SU-DHL-6 (cell line): ENCODE measurements around the gene LSS.
"Not testable (repeated sequence)": the region's sequence is repeated elsewhere in the genome, so short reads cannot be mapped to it uniquely, and the experiment has no call there.

Experiments used
- H2AFZ ChIP-seq: fragments of 200-600 bp; sonication (generic); 2 replicates; pipeline ENCODE4 v1.6.1; 2014; ENCODE audit warnings: low read depth, mild to moderate bottlenecking, moderate library complexity, mixed read lengths, antibody characterized with exemption, low read length; ENCODE audit not compliant: severe bottlenecking
- H3F3A ChIP-seq: fragments of 200-600 bp; shearing (Covaris generic); 2 replicates; pipeline ENCODE4 v1.6.0; 2016; ENCODE audit warnings: antibody characterized with exemption, mild to moderate bottlenecking; ENCODE audit not compliant: insufficient read depth
- H3K27ac ChIP-seq: fragments of 200-600 bp; sonication (generic); 2 replicates; pipeline ENCODE4 v1.5.1; 2016; ENCODE audit warnings: low read depth, mild to moderate bottlenecking, low read length, moderate library complexity, mixed read lengths
- H3K27me3 ChIP-seq: fragments of 200-600 bp; sonication (generic), shearing (Covaris generic); 2 replicates; pipeline ENCODE4 v1.6.0; 2014; ENCODE audit warnings: mild to moderate bottlenecking, low read length
- H3K36me3 ChIP-seq: fragments of 200-600 bp; sonication (generic); 2 replicates; pipeline ENCODE4 v1.6.1; 2014; ENCODE audit warnings: mild to moderate bottlenecking, low read length, mixed read lengths
- H3K4me2 ChIP-seq: fragments of 300-600, 200-600 bp; shearing (Covaris generic), sonication (generic); 2 replicates; pipeline ENCODE4 v1.6.0; 2014; ENCODE audit warnings: low read length, low read depth, mild to moderate bottlenecking; ENCODE audit not compliant: poor library complexity, severe bottlenecking
- H3K4me3 ChIP-seq: fragments of 200-600 bp; sonication (generic); 2 replicates; pipeline ENCODE4 v1.5.1; 2014; ENCODE audit warnings: antibody characterized with exemption, low read length, mild to moderate bottlenecking, mixed read lengths; ENCODE audit not compliant: insufficient read depth, poor library complexity, severe bottlenecking
- H3K79me2 ChIP-seq: fragments of 200-600 bp; sonication (generic); 2 replicates; pipeline ENCODE4 v1.6.1; 2014; ENCODE audit warnings: mild to moderate bottlenecking, low read length, moderate library complexity; ENCODE audit not compliant: insufficient read depth
- H3K9ac ChIP-seq: fragments of 200-600 bp; sonication (generic); 2 replicates; pipeline ENCODE4 v1.7.0; 2014; ENCODE audit warnings: mild to moderate bottlenecking, low read length
- H3K9me2 ChIP-seq: fragments of 200-600 bp; sonication (generic); replicated peaks from 2 replicates; pipeline ENCODE4 v1.6.1; 2014; ENCODE audit warnings: low read length; ENCODE audit not compliant: insufficient read depth
- H3K9me3 ChIP-seq: fragments of 200-600 bp; sonication (generic); 2 replicates; pipeline ENCODE4 v1.6.1; 2014; ENCODE audit warnings: low read length, mixed read lengths; ENCODE audit not compliant: insufficient read depth
- H4K20me1 ChIP-seq: fragments of 200-600 bp; sonication (generic); 2 replicates; pipeline ENCODE4 v1.6.1; 2014; ENCODE audit warnings: low read depth, mild to moderate bottlenecking, antibody characterized with exemption, low read length, moderate library complexity, mixed read lengths
- EZH2phosphoT487 ChIP-seq: fragments of 200-600 bp; sonication (generic), shearing (Covaris generic); conservative IDR thresholded peaks from 2 replicates; pipeline ENCODE4 v1.6.1; 2018; ENCODE audit warnings: mild to moderate bottlenecking, antibody characterized with exemption, low read length, moderate library complexity, mixed read lengths
- TF ChIP-seq, protein P1 (sequence below): fragments of 200-600 bp; sonication (generic); IDR thresholded peaks from one replicate; pipeline ENCODE4 v1.5.1; 2017; ENCODE audit warnings: antibody characterized with exemption, mild to moderate bottlenecking, low read length, moderate library complexity; ENCODE audit not compliant: insufficient read depth, poor library complexity, severe bottlenecking

LSS gene

DNA sequence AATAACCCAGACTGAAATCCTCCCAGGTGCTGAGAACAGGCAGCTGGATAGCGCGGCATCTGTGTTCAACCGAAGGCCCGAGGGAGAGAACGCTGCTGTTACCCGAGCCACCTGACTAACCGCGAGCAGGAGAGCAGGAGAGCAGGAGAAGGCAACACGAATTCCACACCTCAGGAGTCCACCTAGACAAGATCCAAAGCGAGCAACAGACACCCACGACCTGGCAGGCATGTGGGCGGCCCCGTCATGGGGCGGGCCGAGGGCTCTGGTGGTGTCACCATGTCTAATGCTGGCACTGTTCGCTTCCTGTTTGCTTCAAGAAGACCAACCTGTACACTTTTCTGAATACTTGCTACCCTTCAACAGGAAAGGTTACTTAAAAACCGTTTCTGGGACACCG lies 23.4 kb downstream of the LSS start:
- H3K4me3 ChIP-seq: no peak overlapping the region
- no peaks in the 10 kb centered on the region for H3F3A ChIP-seq
- peaks cover 7% of the 10 kb centered on the region for H3K36me3 ChIP-seq
- no peaks in the 10 kb centered on the region for H3K9me2 ChIP-seq
- H3K9me3 ChIP-seq: no peaks in the 10 kb centered on the region
- H2AFZ ChIP-seq: no peak overlapping the region
- H3K9ac ChIP-seq: no peak overlapping the region
- no peaks in the 10 kb centered on the region for H4K20me1 ChIP-seq
- TF ChIP-seq, protein P1, sequence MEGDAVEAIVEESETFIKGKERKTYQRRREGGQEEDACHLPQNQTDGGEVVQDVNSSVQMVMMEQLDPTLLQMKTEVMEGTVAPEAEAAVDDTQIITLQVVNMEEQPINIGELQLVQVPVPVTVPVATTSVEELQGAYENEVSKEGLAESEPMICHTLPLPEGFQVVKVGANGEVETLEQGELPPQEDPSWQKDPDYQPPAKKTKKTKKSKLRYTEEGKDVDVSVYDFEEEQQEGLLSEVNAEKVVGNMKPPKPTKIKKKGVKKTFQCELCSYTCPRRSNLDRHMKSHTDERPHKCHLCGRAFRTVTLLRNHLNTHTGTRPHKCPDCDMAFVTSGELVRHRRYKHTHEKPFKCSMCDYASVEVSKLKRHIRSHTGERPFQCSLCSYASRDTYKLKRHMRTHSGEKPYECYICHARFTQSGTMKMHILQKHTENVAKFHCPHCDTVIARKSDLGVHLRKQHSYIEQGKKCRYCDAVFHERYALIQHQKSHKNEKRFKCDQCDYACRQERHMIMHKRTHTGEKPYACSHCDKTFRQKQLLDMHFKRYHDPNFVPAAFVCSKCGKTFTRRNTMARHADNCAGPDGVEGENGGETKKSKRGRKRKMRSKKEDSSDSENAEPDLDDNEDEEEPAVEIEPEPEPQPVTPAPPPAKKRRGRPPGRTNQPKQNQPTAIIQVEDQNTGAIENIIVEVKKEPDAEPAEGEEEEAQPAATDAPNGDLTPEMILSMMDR: no peak
- TF ChIP-seq EZH2phosphoT487: no peak
- H3K27ac ChIP-seq: no peak overlapping the region
- no peaks in the 10 kb centered on the region for H3K79me2 ChIP-seq
- H3K4me2 ChIP-seq: no peak overlapping the region
- H3K27me3 ChIP-seq: no peaks in the 10 kb centered on the region

DNA sequence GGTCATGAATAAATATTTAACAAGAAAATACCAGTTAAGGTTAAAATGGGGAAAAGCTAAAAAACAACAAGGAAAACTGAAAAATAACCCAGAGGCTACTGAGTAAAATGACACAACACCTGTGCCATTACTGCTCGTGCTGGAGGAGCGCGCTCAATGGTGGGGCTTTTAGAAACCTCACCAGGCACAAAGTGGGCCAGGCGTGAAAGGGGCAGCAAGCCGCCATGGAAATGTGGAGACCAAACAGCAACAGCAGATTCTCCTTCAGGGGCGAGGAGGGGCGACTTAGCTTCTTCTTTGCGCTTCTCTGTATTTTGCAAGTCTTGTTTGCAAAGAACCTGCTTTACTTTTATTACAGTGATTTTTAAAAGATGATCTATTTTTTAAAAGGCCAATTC lies 25.4 kb downstream of the LSS start:
- Histone ChIP-seq H2AFZ (no peak overlapping the region), H3F3A (no peaks in the 10 kb centered on the region), H4K20me1 (no peaks in the 10 kb centered on the region), H3K27me3 (no peaks in the 10 kb centered on the region), H3K4me2 (no peak overlapping the region), H3K9me2 (no peaks in the 10 kb centered on the region), H3K9ac (no peak overlapping the region), H3K4me3 (no peak overlapping the region), H3K9me3 (no peaks in the 10 kb centered on the region), H3K79me2 (no peaks in the 10 kb centered on the region), H3K27ac (no peak overlapping the region), H3K36me3 (peaks cover 16% of the 10 kb centered on the region)
- TF ChIP-seq EZH2phosphoT487: no peak
- TF ChIP-seq, protein P1: no peak

DNA sequence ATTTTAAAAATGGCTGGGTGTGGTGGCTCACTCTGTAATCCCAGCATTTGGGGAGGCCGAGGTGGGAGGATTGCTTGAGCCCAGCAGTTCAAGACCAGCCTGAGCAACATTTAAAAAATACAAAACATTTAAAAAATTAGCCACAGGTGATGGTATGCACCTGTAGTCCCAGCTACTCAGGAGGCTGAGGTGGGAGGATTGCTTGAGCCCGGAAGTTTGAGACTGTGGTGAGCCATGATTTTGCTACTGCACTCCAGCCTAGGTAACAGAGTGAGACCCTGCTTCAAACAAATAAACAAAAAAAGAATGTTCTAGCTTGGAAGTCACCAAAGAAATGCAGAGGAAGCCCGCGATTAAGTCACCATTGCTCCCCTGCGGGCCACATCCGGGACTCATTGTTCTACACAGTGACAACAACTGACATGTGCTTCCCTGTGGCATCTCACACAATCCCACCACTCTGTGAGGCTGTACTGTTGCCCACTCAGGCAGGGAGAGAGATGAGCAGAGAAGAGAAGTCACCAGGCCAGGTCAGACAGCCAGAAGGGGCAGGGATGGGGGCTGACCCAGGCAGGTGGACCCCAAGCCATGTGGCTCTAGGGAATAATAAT lies 25.9 kb downstream of the LSS start:
- Histone ChIP-seq H3K27me3 (no peaks in the 10 kb centered on the region), H3F3A (no peaks in the 10 kb centered on the region), H3K9me2 (no peaks in the 10 kb centered on the region), H3K36me3 (peaks cover 16% of the 10 kb centered on the region), H4K20me1 (no peaks in the 10 kb centered on the region), H2AFZ (no peak overlapping the region), H3K9me3 (no peaks in the 10 kb centered on the region), H3K27ac (no peak overlapping the region), H3K79me2 (no peaks in the 10 kb centered on the region), H3K9ac (no peak overlapping the region), H3K4me2 (no peak overlapping the region), H3K4me3 (no peak overlapping the region)
- no peak for TF ChIP-seq EZH2phosphoT487
- TF ChIP-seq, protein P1: no peak

DNA sequence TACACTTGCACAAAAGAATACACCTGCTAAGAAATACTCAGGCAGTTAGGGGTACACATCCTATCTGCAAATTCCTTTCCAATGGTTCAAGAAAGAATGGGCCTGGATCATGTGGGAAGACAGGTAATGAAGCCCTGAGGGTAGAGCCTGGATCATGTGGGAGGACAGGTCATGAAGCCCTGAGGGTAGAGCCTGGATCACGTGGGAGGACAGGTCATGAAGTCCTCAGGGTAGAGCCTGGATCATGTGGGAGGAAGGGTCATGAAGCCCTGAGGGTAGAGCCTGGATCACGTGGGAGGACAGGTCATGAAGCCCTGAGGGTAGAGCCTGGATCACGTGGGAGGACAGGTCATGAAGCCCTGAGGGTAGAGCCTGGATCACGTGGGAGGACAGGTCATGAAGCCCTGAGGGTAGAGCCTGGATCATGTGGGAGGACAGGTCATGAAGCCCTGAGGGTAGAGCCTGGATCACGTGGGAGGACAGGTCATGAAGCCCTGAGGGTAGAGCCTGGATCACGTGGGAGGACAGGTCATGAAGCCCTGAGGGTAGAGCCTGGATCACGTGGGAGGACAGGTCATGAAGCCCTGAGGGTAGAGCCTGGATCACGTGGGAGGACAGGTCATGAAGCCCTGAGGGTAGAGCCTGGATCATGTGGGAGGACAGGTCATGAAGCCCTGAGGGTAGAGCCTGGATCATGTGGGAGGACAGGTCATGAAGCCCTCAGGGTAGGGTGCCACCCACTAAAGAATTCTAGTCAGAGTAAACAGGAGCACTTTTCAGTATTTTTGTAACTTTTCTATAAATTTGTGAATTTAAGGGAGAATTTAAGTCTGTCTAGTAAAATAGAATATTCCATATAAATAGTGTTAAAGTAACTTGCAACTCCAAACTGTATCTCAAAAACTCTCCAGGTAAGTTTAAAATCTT lies 27.4 kb downstream of the LSS start:
- not testable (repeated sequence) for H3K27me3 ChIP-seq, H3K4me2 ChIP-seq, H3K27ac ChIP-seq, H3K9me3 ChIP-seq, H4K20me1 ChIP-seq, H3K79me2 ChIP-seq, H3K9ac ChIP-seq, H3F3A ChIP-seq, H3K4me3 ChIP-seq, H3K9me2 ChIP-seq, H2AFZ ChIP-seq
- peaks cover 20% of the 10 kb centered on the region for H3K36me3 ChIP-seq
